Activated CD4-positive, alpha-beta T cell treated with anti-CD3 and anti-CD28 coated beads for 36 hours (primary cell): ENCODE measurements around the gene OR1M1. TPM values are rescaled to one million over a fixed set of nuclear protein-coding genes. Genes with fewer than 3 reads are reported as not detected.
"Not testable (repeated sequence)": the region's sequence is repeated elsewhere in the genome, so short reads cannot be mapped to it uniquely, and the experiment has no call there.

Source experiments
- ATAC-seq: fragments of 200-7000 bp; cut with Tn5 transposase; one replicate; pipeline ENCODE4 v1.10.0; 2021; ENCODE audit warnings: mild to moderate bottlenecking, moderate library complexity
- CTCF ChIA-PET: fragments of 350-600 bp; sonication (Branson Sonifier 250); formaldehyde crosslinking; loops from one replicate; lab custom pipeline; 2021; ENCODE audit warnings: antibody characterized with exemption; lab: Charles Lee
- POLR2A ChIA-PET: fragments of 350-600 bp; sonication (Branson Sonifier 250); formaldehyde crosslinking; loops from one replicate; lab custom pipeline; 2021; ENCODE audit warnings: antibody characterized with exemption, inconsistent platforms; lab: Charles Lee
- DNase-seq: peaks from one replicate; pipeline ENCODE4 v3.0.0-alpha.2; 2020
- H3K27ac Mint-ChIP-seq: one replicate; pipeline ENCODE4 v1.8.0; 2021; ENCODE audit warnings: mixed read lengths
- H3K27me3 Mint-ChIP-seq: one replicate; pipeline ENCODE4 v1.8.0; 2021; ENCODE audit warnings: mixed read lengths
- H3K36me3 Mint-ChIP-seq: one replicate; pipeline ENCODE4 v1.8.0; 2021; ENCODE audit warnings: low read depth, mixed read lengths
- H3K4me1 Mint-ChIP-seq: one replicate; pipeline ENCODE4 v1.8.0; 2021; ENCODE audit warnings: mixed read lengths
- H3K4me3 Mint-ChIP-seq: one replicate; pipeline ENCODE4 v1.8.0; 2021; ENCODE audit warnings: mild to moderate bottlenecking, moderate library complexity, mixed read lengths
- H3K9me3 Mint-ChIP-seq: one replicate; pipeline ENCODE4 v1.8.0; 2021; ENCODE audit warnings: low read depth, mixed read lengths
- intact Hi-C, 2 experiments: fragments of 100-400 bp; cut with DNase I in 1 of 2; cut with micrococcal nuclease in 1 of 2; formaldehyde crosslinking; loops; one replicate each; pipeline versions ENCODE4 v1.14.2 to v1.15.1; 2022 to 2024; cut with DNase I, micrococcal nuclease
- total RNA-seq, 2 experiments: library from RNA; stranded (reverse); gene quantifications; one replicate each; pipeline ENCODE4 v1.2.3, GENCODE V29; 2021

OR1M1 gene, protein sequence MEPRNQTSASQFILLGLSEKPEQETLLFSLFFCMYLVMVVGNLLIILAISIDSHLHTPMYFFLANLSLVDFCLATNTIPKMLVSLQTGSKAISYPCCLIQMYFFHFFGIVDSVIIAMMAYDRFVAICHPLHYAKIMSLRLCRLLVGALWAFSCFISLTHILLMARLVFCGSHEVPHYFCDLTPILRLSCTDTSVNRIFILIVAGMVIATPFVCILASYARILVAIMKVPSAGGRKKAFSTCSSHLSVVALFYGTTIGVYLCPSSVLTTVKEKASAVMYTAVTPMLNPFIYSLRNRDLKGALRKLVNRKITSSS
- total RNA-seq = not detected

DNA sequence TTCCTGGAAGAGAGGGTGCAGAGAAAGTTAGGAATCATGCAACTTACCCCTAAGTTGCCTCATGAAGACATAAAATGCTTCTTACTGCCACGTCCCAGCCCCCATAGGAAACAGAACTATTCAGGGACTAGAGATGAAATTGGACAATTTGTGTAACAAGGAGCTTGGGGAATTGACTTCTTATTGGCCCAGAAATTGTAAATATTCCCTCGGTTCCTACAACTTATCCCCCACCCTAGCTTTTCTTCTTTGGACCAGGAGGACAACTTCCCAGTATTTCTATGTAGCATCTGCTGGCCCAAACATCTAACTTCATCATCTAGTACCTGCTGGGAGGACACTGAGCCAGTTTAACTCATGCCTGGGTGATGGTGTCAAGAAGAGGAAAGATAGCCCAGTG, at the start of gene OR1M1:
Gene OR1M1, plus strand, starts transcription at position 301 of the 400 bp plus-strand sequence. CDS start 6,184 bp downstream, outside the sequence.
- no peaks in the 10 kb centered on the region for H3K4me1 Mint-ChIP-seq
- no peak within 1 kb of the TSS for H3K4me3 Mint-ChIP-seq
- DNase-seq (no peak), ATAC-seq (no peak)
- intact Hi-C loops = no loop called here
- no peaks in the 10 kb centered on the region for H3K36me3 Mint-ChIP-seq
- ChIA-PET POLR2A (no interaction called here), CTCF (interaction anchor here (0.8 kb wide), 1 partner anchor 393 kb away, joined by 3 read pairs; no protein-coding TSS in a partner anchor)
- no peak within 1 kb of the TSS for H3K27ac Mint-ChIP-seq
- no peaks in the 10 kb centered on the region for H3K9me3 Mint-ChIP-seq
- peaks cover 10% of the 10 kb centered on the region for H3K27me3 Mint-ChIP-seq

- ATAC-seq (no peak), DNase-seq (no peak)
- POLR2A ChIA-PET = no interaction called here
- H3K4me1 Mint-ChIP-seq = no peaks in the 10 kb centered on the region
- no peak overlapping the region for H3K4me3 Mint-ChIP-seq
- intact Hi-C loops = no loop called here
- H3K27ac Mint-ChIP-seq = no peak overlapping the region
- H3K27me3 Mint-ChIP-seq = peaks cover 9% of the 10 kb centered on the region
- CTCF ChIA-PET = no interaction called here
- H3K36me3 Mint-ChIP-seq = no peaks in the 10 kb centered on the region
- H3K9me3 Mint-ChIP-seq = no peaks in the 10 kb centered on the region
These were observed 49.3 kb upstream of the OR1M1 start for GRCh38 chr19:9037400-9038062.

DNA sequence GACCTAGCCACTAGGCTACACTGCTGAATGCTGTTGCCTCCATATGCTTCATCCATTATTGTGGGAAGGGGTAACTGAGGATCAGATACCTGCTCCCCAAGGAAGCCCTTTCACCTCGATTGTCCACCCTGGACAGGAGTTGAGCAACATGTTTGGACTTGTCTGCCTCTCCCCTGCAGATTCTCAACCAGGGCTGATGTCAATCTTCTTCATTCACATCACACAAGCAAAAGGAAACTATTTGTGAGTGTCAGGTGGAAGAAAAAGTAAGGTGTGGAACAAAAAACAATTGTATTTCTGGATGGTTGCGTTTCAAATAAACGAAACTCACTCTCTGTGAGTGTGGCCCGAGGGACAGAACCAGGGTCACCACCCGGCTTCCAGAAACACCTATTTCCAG, 47.1 kb upstream of the OR1M1 start:
- H3K36me3 Mint-ChIP-seq = no peaks in the 10 kb centered on the region
- H3K4me3 Mint-ChIP-seq = no peak overlapping the region
- H3K9me3 Mint-ChIP-seq = no peaks in the 10 kb centered on the region
- CTCF ChIA-PET = no interaction called here
- no peak for DNase-seq
- intact Hi-C loops = no loop called here
- no peak for ATAC-seq
- no peak overlapping the region for H3K27ac Mint-ChIP-seq
- H3K4me1 Mint-ChIP-seq = no peaks in the 10 kb centered on the region
- peaks cover 7% of the 10 kb centered on the region for H3K27me3 Mint-ChIP-seq
- POLR2A ChIA-PET = no interaction called here

DNA sequence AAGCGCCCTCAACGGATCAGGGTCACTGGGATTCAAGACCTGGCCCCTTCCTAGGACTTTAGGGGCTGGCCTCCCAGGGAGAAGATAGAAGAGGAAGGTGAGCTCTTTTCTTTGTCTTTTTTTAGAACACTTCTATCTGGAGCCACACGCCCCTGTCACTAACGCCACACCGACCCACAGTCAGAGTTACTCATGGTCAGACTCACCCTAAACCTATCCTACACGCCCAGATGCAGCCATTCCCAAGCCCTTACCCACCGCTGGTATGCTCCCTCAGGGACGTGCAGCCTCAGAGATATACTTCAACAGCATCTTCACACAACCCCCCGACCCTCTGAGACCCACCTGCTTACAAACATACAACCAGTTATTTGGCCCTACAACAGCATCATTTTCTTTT, 46.7 kb upstream of the OR1M1 start:
- Mint-ChIP-seq H3K36me3 (no peaks in the 10 kb centered on the region), H3K4me3 (no peak overlapping the region), H3K27me3 (peaks cover 7% of the 10 kb centered on the region), H3K4me1 (no peaks in the 10 kb centered on the region), H3K27ac (no peak overlapping the region), H3K9me3 (no peaks in the 10 kb centered on the region)
- ChIA-PET CTCF (no interaction called here), POLR2A (no interaction called here)
- DNase-seq (no peak), ATAC-seq (no peak)
- intact Hi-C loops = no loop called here

DNA sequence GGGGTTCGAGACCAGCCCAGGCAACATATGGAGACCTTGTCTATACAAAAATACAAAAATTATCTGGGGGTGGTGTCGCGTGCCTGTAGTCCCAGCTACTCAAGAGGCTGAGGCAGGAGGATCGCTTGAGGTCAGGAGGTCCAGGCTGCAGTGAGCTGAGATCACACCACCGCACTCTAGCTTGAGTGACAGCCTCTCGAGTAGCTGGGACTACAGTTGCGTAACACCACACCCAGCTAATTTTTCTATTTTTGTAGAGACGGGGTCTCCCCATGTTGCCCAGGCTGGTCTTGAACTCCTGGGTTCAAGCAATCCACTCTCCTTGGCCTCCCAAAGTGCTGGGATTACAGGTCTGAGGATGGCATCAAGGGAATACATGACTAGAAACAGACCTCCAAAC, 45.8 kb upstream of the OR1M1 start:
- Mint-ChIP-seq H3K9me3 (no peaks in the 10 kb centered on the region), H3K27me3 (peaks cover 8% of the 10 kb centered on the region), H3K36me3 (no peaks in the 10 kb centered on the region), H3K27ac (no peak overlapping the region), H3K4me1 (no peaks in the 10 kb centered on the region), H3K4me3 (no peak overlapping the region)
- intact Hi-C loops = no loop called here
- CTCF ChIA-PET = no interaction called here
- no peak for DNase-seq
- ATAC-seq = no peak
- POLR2A ChIA-PET = no interaction called here

- no peaks in the 10 kb centered on the region for H3K4me1 Mint-ChIP-seq
- no peaks in the 10 kb centered on the region for H3K9me3 Mint-ChIP-seq
- intact Hi-C loops = no loop called here
- ATAC-seq = no peak
- H3K36me3 Mint-ChIP-seq = no peaks in the 10 kb centered on the region
- no peak overlapping the region for H3K27ac Mint-ChIP-seq
- no peak for DNase-seq
- no peak overlapping the region for H3K4me3 Mint-ChIP-seq
- CTCF ChIA-PET = no interaction called here
- H3K27me3 Mint-ChIP-seq = peaks cover 9% of the 10 kb centered on the region
- POLR2A ChIA-PET = no interaction called here
These were observed 43.3 kb upstream of the OR1M1 start for GRCh38 chr19:9043524-9043923.

GRCh38 chr19:9044449-9044848, 42.4 kb upstream of the OR1M1 start:
- Mint-ChIP-seq H3K9me3 (no peaks in the 10 kb centered on the region), H3K27me3 (peaks cover 9% of the 10 kb centered on the region), H3K36me3 (no peaks in the 10 kb centered on the region), H3K4me3 (no peak overlapping the region), H3K27ac (no peak overlapping the region), H3K4me1 (no peaks in the 10 kb centered on the region)
- no peak for DNase-seq
- intact Hi-C loops = no loop called here
- POLR2A ChIA-PET = no interaction called here
- ATAC-seq = no peak
- CTCF ChIA-PET = no interaction called here

DNA sequence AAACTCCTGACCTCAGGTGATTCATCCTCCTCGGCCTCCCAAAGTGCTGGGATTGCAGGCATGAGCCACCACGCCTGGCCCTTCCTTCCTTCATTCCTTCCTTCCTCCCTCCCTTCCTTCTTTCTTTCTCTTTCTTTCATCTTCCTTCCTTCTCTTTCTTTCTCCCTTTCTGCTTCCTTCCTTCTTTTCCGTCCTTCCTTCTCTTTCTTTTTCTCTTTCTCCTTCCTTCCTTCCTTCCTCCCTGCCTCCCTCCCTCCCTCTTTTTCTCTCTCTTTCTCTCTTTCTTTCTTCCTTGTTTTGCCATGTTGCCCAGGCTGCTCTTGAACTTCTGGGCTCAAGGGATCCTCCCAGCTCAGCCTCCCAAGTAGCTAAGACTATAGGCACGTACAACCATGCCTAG, 40.2 kb upstream of the OR1M1 start:
- Mint-ChIP-seq H3K36me3 (no peaks in the 10 kb centered on the region), H3K27ac (no peak overlapping the region), H3K4me1 (no peaks in the 10 kb centered on the region), H3K4me3 (no peak overlapping the region), H3K27me3 (peaks cover 9% of the 10 kb centered on the region), H3K9me3 (no peaks in the 10 kb centered on the region)
- ChIA-PET POLR2A (no interaction called here), CTCF (no interaction called here)
- DNase-seq (no peak), ATAC-seq (no peak)
- intact Hi-C loops = no loop called here

DNA sequence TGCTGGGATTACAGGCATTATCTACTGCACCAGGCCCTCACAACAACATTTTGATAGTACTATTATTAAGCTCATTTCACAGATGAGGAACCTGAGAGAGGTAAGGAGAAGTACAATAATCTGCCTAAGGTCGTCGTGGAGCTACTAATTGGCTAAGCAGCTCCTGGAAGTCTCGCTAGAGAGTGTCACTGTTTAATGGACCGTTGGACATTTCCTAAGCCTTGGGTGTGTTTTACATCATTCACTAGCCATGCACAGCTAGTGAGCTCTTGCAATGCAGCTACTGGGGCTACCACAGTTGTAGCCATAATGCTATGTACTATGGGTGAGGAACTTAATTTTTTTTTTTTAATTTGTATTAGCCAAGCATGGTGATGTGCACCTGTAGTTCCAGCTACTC, 34.0 kb upstream of the OR1M1 start:
- Mint-ChIP-seq H3K4me1 (no peaks in the 10 kb centered on the region), H3K9me3 (no peaks in the 10 kb centered on the region), H3K4me3 (no peak overlapping the region), H3K27ac (no peak overlapping the region), H3K36me3 (no peaks in the 10 kb centered on the region), H3K27me3 (no peaks in the 10 kb centered on the region)
- ChIA-PET POLR2A (no interaction called here), CTCF (no interaction called here)
- intact Hi-C loops = no loop called here
- DNase-seq (no peak), ATAC-seq (no peak)

- H3K4me3 Mint-ChIP-seq, H3K9me3 Mint-ChIP-seq, POLR2A ChIA-PET, H3K36me3 Mint-ChIP-seq, DNase-seq, H3K4me1 Mint-ChIP-seq, H3K27ac Mint-ChIP-seq, CTCF ChIA-PET, intact Hi-C loops, H3K27me3 Mint-ChIP-seq, ATAC-seq: not testable (repeated sequence)
These were observed 33.2 kb upstream of the OR1M1 start for GRCh38 chr19:9053674-9054073.

DNA sequence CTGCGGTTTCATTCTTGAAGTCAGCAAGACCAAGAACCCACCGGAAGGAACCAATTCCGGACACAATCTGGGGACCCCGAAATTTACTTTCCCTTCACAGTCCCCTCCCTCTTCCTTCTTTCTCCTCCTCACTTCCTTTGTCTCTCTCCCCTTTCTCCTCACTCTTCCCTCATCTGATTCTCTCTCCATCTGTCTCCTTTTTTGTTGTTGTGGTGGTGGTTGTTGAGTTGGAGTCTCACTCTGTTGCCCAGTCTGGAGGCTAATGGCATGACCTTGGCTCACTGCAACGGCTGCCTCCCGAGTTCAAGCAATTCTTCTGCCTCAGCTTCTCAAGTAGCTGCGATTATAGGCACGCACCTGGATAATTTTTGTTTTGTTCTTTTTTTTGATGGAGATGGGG, 32.7 kb upstream of the OR1M1 start:
- ATAC-seq (no peak), DNase-seq (no peak)
- ChIA-PET CTCF (no interaction called here), POLR2A (no interaction called here)
- Mint-ChIP-seq H3K36me3 (no peaks in the 10 kb centered on the region), H3K27me3 (no peaks in the 10 kb centered on the region), H3K4me1 (no peaks in the 10 kb centered on the region), H3K9me3 (no peaks in the 10 kb centered on the region), H3K4me3 (no peak overlapping the region), H3K27ac (no peak overlapping the region)
- intact Hi-C loops = no loop called here

GRCh38 chr19:9054765-9055164, 32.1 kb upstream of the OR1M1 start:
- H3K36me3 Mint-ChIP-seq = no peaks in the 10 kb centered on the region
- ChIA-PET CTCF (no interaction called here), POLR2A (no interaction called here)
- H3K27ac Mint-ChIP-seq = no peak overlapping the region
- no peaks in the 10 kb centered on the region for H3K4me1 Mint-ChIP-seq
- H3K9me3 Mint-ChIP-seq = no peaks in the 10 kb centered on the region
- no peak overlapping the region for H3K4me3 Mint-ChIP-seq
- intact Hi-C loops = no loop called here
- no peak for DNase-seq
- ATAC-seq = no peak
- H3K27me3 Mint-ChIP-seq = no peaks in the 10 kb centered on the region
